ENCODE results near the gene DCAF17. TPM values are rescaled to one million over a fixed set of nuclear protein-coding genes. Genes with fewer than 3 reads are reported as not detected.

DCAF17 gene
- total and polyA plus RNA-seq, 2 of the 13 experiments (the other 11 are each of a cell fraction or from before 2014, with no cell fraction given), result 13.7 to 30.0 TPM

DNA sequence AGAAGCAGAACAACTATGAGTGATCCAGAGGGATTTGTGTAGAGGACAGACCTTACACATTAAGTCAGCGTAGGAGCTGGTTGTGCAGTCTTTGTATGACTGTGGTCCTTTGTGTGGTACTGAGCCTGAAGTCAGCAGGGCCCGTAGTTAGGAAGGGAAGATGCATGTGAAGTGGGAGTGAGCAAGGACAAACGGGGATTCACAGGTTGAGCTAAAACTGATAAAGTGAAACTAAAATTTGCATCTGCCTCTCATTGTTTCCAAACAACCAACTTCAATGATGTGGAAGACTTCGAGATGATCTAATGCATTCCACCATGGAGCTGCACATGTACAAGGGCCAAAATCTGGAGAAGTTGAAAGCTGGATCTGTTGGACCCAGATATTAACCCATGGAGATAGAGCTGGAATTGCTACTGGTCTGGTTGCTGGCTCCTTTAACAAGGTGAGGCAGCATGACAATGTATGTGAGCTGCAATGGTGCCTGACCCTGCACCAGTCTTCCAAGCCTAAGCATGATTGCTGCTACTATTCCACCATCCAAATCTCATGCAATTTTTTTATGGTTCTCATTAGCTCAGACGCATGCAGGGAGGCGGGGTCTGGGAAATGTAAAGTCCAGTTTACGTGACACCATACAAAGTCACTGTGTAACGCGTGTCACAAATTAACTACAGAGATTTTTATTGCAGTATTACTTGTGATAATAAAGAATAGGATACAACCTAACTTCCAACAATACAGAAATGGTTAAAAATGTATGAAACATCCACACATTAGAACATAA is 76.1 kb downstream of the DCAF17 start:
- Histone ChIP-seq H3K4me1 (ENCODE audit: insufficient read depth, low read length) (no peaks in the 10 kb centered on the region), H3K9me3 (ENCODE audit: low read length) (no peaks in the 10 kb centered on the region), H3K27ac (ENCODE audit: extremely low read length, insufficient read depth, low read length) (no peak overlapping the region), H3K9ac (ENCODE audit: insufficient read depth, low read depth, low read length) (no peak overlapping the region), H3K4me3 (replicated peaks in 1 of 3; ENCODE audit: insufficient read depth in 1 of 3, low read depth in 2 of 3, low read length in 3 of 3) (no peak overlapping the region), H3K36me3 (replicated peaks in 1 of 2; ENCODE audit: control insufficient read depth in 1 of 2, insufficient read depth in 2 of 2, low read length in 2 of 2) (no peaks in the 10 kb centered on the region), H3K27me3 (ENCODE audit: control insufficient read depth in 1 of 2, insufficient read depth in 2 of 2, low read length in 2 of 2) (no peaks in the 10 kb centered on the region), H2AFZ (ENCODE audit: low read length) (no peak overlapping the region), H4K20me1 (ENCODE audit: insufficient read depth, low read length) (no peaks in the 10 kb centered on the region), H3K4me2 (ENCODE audit: low read depth, low read length) (peak overlapping the region; percentile 20; the same call in 1 of the 2 replicates), H3K79me2 (ENCODE audit: insufficient read depth, low read length) (no peaks in the 10 kb centered on the region)
- BruUV-seq (replicated peaks), result no TSS peak
- DNase-seq (ENCODE audit: low spot score) (no peak), ATAC-seq (no peak), FAIRE-seq (no peak)
- POLR2A ChIA-PET, result no interaction called here
- intact Hi-C loops (cut with micrococcal nuclease; ENCODE audit: unreplicated experiment) (no loop called here), in situ Hi-C loops (cut with HindIII; ENCODE audit: extremely low pct_ligation_motif_present, low pct_unique_long_range_greater_than_20kb) (no loop called here)
- no peak for TF ChIP-seq GABPB1 (CRISPR knock-in tag; IDR thresholded peaks at IDR 0.05)
- no peak for TF ChIP-seq MIER2 (CRISPR knock-in tag; IDR thresholded peaks at IDR 0.05)
- TF ChIP-seq GTF3A (CRISPR knock-in tag; conservative IDR thresholded peaks at IDR 0.05), result no peak
- no peak for TF ChIP-seq ZBTB7B (CRISPR knock-in tag; IDR thresholded peaks at IDR 0.05)
- TF ChIP-seq ZNF383 (CRISPR knock-in tag; IDR thresholded peaks at IDR 0.05; ENCODE audit: borderline replicate concordance), result no peak
- 62% methylated on average over 9 of the region's 9 CpGs for WGBS (ENCODE audit: low lambda C conversion rate)
- CTCF ChIA-PET (ENCODE audit: low intra/inter-chr PET ratio, low total read pairs), result no interaction called here

DNA sequence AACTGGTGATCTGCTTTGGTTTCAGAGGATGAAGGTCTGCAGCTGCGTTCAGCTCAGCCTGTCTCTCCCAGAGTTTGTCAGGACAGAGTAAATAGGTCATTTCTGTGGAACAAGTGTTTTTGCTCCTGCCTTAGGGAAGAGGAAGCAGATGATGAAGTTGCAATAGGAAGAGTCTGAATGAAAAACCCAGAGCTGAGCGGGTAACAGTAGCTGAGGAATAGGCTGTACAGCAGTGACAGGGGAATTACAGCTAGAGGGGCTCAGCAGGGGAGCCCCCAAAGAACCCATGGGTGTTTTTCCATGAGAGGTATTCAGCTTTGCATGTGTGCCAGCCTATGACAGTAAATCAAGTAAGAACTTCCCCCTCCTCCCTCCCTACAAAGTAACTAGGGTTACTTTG is 78.0 kb downstream of the DCAF17 start:
- CTCF ChIA-PET (ENCODE audit: low intra/inter-chr PET ratio, low total read pairs), result no interaction called here
- Histone ChIP-seq H3K27ac (ENCODE audit: extremely low read length, insufficient read depth, low read length) (no peak overlapping the region), H3K36me3 (replicated peaks in 1 of 2; ENCODE audit: control insufficient read depth in 1 of 2, insufficient read depth in 2 of 2, low read length in 2 of 2) (no peaks in the 10 kb centered on the region), H2AFZ (ENCODE audit: low read length) (no peak overlapping the region), H3K4me2 (ENCODE audit: low read depth, low read length) (no peak overlapping the region), H4K20me1 (ENCODE audit: insufficient read depth, low read length) (no peaks in the 10 kb centered on the region), H3K27me3 (ENCODE audit: control insufficient read depth in 1 of 2, insufficient read depth in 2 of 2, low read length in 2 of 2) (peaks cover 3 to 7% of the 10 kb centered on the region in 2 experiments; a peak in 2 of 5 replicates), H3K79me2 (ENCODE audit: insufficient read depth, low read length) (no peaks in the 10 kb centered on the region), H3K9ac (ENCODE audit: insufficient read depth, low read depth, low read length) (no peak overlapping the region), H3K9me3 (ENCODE audit: low read length) (no peaks in the 10 kb centered on the region), H3K4me3 (replicated peaks in 1 of 3; ENCODE audit: insufficient read depth in 1 of 3, low read depth in 2 of 3, low read length in 3 of 3) (no peak overlapping the region), H3K4me1 (ENCODE audit: insufficient read depth, low read length) (no peaks in the 10 kb centered on the region)
- ATAC-seq (no peak), DNase-seq (ENCODE audit: low spot score) (no peak), FAIRE-seq (no peak)
- intact Hi-C loops (cut with micrococcal nuclease; ENCODE audit: unreplicated experiment) (no loop called here), in situ Hi-C loops (cut with HindIII; ENCODE audit: extremely low pct_ligation_motif_present, low pct_unique_long_range_greater_than_20kb) (no loop called here)
- 21% methylated on average over 2 of the region's 2 CpGs for WGBS (ENCODE audit: low lambda C conversion rate)
- POLR2A ChIA-PET, result no interaction called here
- no TSS peak for BruUV-seq (replicated peaks)
- TF ChIP-seq LRRFIP1 (CRISPR knock-in tag; conservative IDR thresholded peaks at IDR 0.05) (no peak), ZBTB14 (CRISPR knock-in tag; IDR thresholded peaks at IDR 0.05) (no peak), GMEB1 (CRISPR knock-in tag; IDR thresholded peaks at IDR 0.05; ENCODE audit: borderline replicate concordance) (no peak)
